Gastroesophageal sphincter (tissue), 3 donors: ENCODE data around the gene PARD3B.

Experiments used
- EP300 ChIP-seq: sonication (generic); formaldehyde crosslinking; IDR thresholded peaks from one replicate; pipeline ENCODE4 v1.6.1; 2017; ENCODE audit warnings: antibody characterized with exemption, mild to moderate bottlenecking
- POLR2A ChIP-seq, 2 donors: fragments of 450-650 bp; IDR thresholded peaks; one replicate each; pipeline ENCODE4 v1.6.1; 2017; ENCODE audit warnings: antibody characterized with exemption in 2 of 2, mild to moderate bottlenecking in 2 of 2, moderate library complexity in 1 of 2
- TF ChIP-seq, protein P1 (sequence below), 4 experiments: fragments of 200-600 bp in 2 of 4; fragments of 450-650 bp in 2 of 4; sonication (generic) in 1 of 4; IDR thresholded peaks; one replicate each; pipeline ENCODE4 v1.5.1; 2017 to 2019; ENCODE audit warnings: antibody characterized with exemption in 4 of 4, mild to moderate bottlenecking in 2 of 4, moderate library complexity in 2 of 4

DNA sequence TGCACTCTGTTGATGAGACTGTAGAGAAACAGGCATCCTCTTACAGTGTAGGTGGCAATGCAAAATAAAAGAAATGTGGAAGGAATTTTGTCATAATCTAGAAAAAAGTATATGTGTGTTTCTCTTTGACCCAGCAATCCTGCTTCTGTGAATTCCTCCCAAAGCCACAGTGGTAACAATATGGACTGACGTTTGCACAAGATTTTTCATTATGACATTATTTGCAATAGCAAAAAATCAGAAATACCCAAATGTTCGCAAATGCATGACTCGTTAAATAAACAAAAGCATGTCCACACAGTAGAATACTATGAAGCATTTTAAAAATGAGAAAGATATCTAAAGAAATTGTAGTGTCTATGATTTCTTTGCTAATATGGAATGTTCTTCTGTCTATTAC, 881.8 kb downstream of the PARD3B start:
- TF ChIP-seq POLR2A (IDR thresholded peaks at IDR 0.05) (no peak), EP300 (no peak)
- TF ChIP-seq, protein P1, sequence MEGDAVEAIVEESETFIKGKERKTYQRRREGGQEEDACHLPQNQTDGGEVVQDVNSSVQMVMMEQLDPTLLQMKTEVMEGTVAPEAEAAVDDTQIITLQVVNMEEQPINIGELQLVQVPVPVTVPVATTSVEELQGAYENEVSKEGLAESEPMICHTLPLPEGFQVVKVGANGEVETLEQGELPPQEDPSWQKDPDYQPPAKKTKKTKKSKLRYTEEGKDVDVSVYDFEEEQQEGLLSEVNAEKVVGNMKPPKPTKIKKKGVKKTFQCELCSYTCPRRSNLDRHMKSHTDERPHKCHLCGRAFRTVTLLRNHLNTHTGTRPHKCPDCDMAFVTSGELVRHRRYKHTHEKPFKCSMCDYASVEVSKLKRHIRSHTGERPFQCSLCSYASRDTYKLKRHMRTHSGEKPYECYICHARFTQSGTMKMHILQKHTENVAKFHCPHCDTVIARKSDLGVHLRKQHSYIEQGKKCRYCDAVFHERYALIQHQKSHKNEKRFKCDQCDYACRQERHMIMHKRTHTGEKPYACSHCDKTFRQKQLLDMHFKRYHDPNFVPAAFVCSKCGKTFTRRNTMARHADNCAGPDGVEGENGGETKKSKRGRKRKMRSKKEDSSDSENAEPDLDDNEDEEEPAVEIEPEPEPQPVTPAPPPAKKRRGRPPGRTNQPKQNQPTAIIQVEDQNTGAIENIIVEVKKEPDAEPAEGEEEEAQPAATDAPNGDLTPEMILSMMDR (IDR thresholded peaks at IDR 0.05) = no peak
